IPS DF 6.9 (cell line): ENCODE results near the gene DDO.
"Not testable (repeated sequence)": the region's sequence is repeated elsewhere in the genome, so short reads cannot be mapped to it uniquely, and the experiment has no call there.

ENCODE experiments used
- DNase-seq: peaks from one replicate; pipeline ENCODE4 v3.0.0-alpha.2; 2013; ENCODE audit warnings: low read depth, low spot score
- H3K27ac ChIP-seq: one replicate; pipeline ENCODE4 v1.5.1; 2013; ENCODE audit warnings: low read length, control low read depth
- H3K27me3 ChIP-seq: 2 replicates; pipeline ENCODE4 v1.6.1; 2013; ENCODE audit warnings: mild to moderate bottlenecking, low read length; ENCODE audit not compliant: control insufficient read depth, insufficient read depth
- H3K36me3 ChIP-seq: 2 replicates; pipeline ENCODE4 v1.6.1; 2013; ENCODE audit warnings: low read length; ENCODE audit not compliant: control insufficient read depth, insufficient read depth
- H3K4me1 ChIP-seq: 2 replicates; pipeline ENCODE4 v1.6.1; 2013; ENCODE audit warnings: low read length; ENCODE audit not compliant: control insufficient read depth, insufficient read depth
- H3K4me3 ChIP-seq: 2 replicates; pipeline ENCODE4 v1.5.1; 2013; ENCODE audit warnings: mild to moderate bottlenecking, low read length
- H3K9me3 ChIP-seq: 2 replicates; pipeline ENCODE4 v1.6.1; 2013; ENCODE audit warnings: low read length, inconsistent platforms; ENCODE audit not compliant: control insufficient read depth, insufficient read depth
- WGBS: extraction: QIAGEN DNeasy Blood & Tissue Kit; methylation state at CpG from one replicate; pipeline ENCODE4 v1.1.7; 2013; ENCODE audit warnings: mixed read lengths, missing lambda C conversion rate; ENCODE audit not compliant: insufficient read length, insufficient coverage; 5-methylcytosine and 5-hydroxymethylcytosine counted together

The DDO gene

DNA sequence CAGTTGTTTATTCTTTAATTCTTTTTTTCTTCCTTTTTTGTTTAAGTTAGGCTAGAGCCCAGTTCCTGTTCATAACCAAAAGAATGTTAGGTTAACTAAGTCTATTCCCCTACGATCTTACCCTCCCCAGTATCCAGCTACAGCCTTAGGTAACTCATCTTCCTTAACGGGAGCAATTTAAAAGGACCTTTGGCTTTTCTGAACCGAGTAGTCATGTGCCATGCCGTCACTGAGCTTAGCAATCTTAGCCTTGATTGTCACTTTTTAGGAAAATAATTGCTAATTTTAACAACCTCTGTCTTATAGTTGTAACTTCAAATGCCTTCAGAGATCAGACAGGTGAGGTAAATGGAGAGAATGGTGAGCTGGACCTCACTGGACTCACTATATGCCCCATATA, 63.4 kb downstream of the DDO start:
- H3K4me3 ChIP-seq = no peak overlapping the region
- no peak for DNase-seq
- peaks cover 5% of the 10 kb centered on the region; the same call in 1 of the 2 replicates for H3K4me1 ChIP-seq
- H3K36me3 ChIP-seq = no peaks in the 10 kb centered on the region
- H3K27ac ChIP-seq = no peak overlapping the region
- peaks cover 3% of the 10 kb centered on the region; the same call in 1 of the 2 replicates for H3K27me3 ChIP-seq
- no CpG with 5 or more reads among the region's 4 CpGs for WGBS
- H3K9me3 ChIP-seq = no peaks in the 10 kb centered on the region

GRCh38 chr6:110351546-110351945, 63.8 kb downstream of the DDO start:
- no peaks in the 10 kb centered on the region; the same call in 1 of the 2 replicates for H3K27me3 ChIP-seq
- WGBS = no CpG with 5 or more reads among the region's 3 CpGs
- no peak overlapping the region for H3K4me3 ChIP-seq
- H3K27ac ChIP-seq = no peak overlapping the region
- no peaks in the 10 kb centered on the region for H3K36me3 ChIP-seq
- H3K9me3 ChIP-seq = no peaks in the 10 kb centered on the region
- DNase-seq = no peak
- H3K4me1 ChIP-seq = peaks cover 5% of the 10 kb centered on the region; the same call in 1 of the 2 replicates

DNA sequence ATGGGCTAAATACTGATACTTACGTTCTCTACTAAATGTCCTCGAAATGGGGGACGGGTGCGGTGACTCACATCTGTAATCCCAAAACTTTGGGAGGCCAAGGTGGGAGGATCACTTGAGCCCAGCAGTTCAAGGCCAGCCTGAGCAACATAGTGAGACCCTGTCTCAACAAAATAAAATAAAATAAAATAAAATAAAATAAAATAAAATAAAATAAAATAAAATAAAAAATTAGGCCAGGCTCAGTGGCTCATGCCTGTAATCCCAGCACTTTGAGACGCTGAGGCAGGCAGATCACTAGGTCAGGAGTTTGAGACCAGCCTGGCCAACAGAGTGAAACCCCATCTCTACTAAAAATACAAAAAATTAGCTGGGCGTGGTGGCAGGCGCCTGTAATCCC, 64.8 kb downstream of the DDO start:
- no CpG with 5 or more reads among the region's 7 CpGs for WGBS
- not testable (repeated sequence) for H3K27ac ChIP-seq, DNase-seq, H3K4me3 ChIP-seq, H3K4me1 ChIP-seq, H3K36me3 ChIP-seq, H3K9me3 ChIP-seq, H3K27me3 ChIP-seq

GRCh38 chr6:110348961-110349690, 66.2 kb downstream of the DDO start:
- Histone ChIP-seq H3K9me3 (no peaks in the 10 kb centered on the region), H3K4me3 (no peak overlapping the region), H3K4me1 (no peaks in the 10 kb centered on the region; the same call in 1 of the 2 replicates), H3K27me3 (no peaks in the 10 kb centered on the region), H3K36me3 (no peaks in the 10 kb centered on the region), H3K27ac (no peak overlapping the region)
- WGBS = no CpG with 5 or more reads among the region's 11 CpGs
- DNase-seq = no peak

DNA sequence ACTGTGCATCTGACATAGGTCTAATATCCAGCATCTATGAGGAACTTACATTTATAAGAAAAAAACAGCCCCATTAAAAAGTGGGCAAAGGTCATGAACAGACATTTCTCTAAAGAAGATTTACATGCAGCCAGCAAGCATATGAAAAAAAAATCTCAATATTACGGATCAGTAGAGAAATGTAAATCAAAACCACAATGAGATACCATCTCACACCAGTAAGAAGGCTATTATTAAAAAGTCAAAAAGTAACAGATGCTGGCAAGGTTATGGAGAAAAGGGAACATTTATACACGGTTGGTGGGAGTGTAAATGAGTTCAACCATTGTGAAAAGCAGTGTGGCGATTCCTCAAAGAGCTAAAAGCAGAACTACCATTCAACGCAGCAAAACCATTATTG, 70.3 kb downstream of the DDO start:
- DNase-seq = no peak
- H3K27me3 ChIP-seq = no peaks in the 10 kb centered on the region
- H3K9me3 ChIP-seq = no peaks in the 10 kb centered on the region
- no peaks in the 10 kb centered on the region for H3K36me3 ChIP-seq
- no peaks in the 10 kb centered on the region for H3K4me1 ChIP-seq
- WGBS = no CpG with 5 or more reads among the region's 4 CpGs
- no peak overlapping the region for H3K27ac ChIP-seq
- H3K4me3 ChIP-seq = no peak overlapping the region

DNA sequence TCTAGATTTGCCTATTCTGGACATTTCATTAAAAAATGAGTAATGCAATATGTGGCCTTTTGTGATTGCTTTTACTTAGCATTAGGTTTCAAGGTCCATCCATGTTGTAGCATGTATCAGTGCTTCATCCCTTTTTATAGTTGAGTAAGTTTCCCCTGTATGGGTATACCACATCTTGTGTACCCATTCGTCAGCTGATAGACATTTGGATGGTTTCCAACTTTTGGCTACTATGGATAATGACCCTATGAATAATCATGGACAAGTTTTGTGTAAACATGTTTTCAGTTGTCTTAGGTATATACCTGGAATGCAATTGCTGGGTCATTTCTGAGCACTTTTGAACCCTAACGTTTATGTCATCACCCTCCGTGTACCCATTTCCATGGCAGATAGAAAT, 72.6 kb downstream of the DDO start:
- H3K27ac ChIP-seq = no peak overlapping the region
- no peaks in the 10 kb centered on the region for H3K36me3 ChIP-seq
- no peaks in the 10 kb centered on the region for H3K4me1 ChIP-seq
- DNase-seq = no peak
- H3K9me3 ChIP-seq = no peaks in the 10 kb centered on the region
- WGBS = no CpG with 5 or more reads among the region's 3 CpGs
- H3K27me3 ChIP-seq = no peaks in the 10 kb centered on the region
- H3K4me3 ChIP-seq = no peak overlapping the region
